ENCODE data around the gene TAF1A. TPM values are rescaled to one million over a fixed set of nuclear protein-coding genes. Genes with fewer than 3 reads are reported as not detected.

TAF1A gene
- total RNA-seq, 4 donors from 2014 or later, result 2.2 to 4.8 (median 3.7) TPM

- H3K9me3 ChIP-seq, result no peaks in the 10 kb centered on the region
- H3K27me3 ChIP-seq, result no peaks in the 10 kb centered on the region
- no peak overlapping the region for H3K27ac ChIP-seq
- H3K4me3 ChIP-seq, result no peak overlapping the region
- ATAC-seq, result no peak
- no peaks in the 10 kb centered on the region for H3K36me3 ChIP-seq
- H3K4me1 ChIP-seq, result peaks cover 0 to 10% (median 4%) of the 10 kb centered on the region in 3 donors
- TF ChIP-seq CTCF (IDR thresholded peaks at IDR 0.05) (no peak), POLR2A (IDR thresholded peaks at IDR 0.05) (no peak), POLR2AphosphoS5 (IDR thresholded peaks at IDR 0.05) (no peak)
- 79 to 93% methylated on average over 2 to 3 of the region's 3 CpGs for whole genome bisulfite sequencing, 2 donors (ENCODE audit: low coverage in 1 of 2)
Observed at GRCh38 chr1:222594789-222595188, 5.1 kb upstream of the TAF1A start.

GRCh38 chr1:222592171-222592570 is 2.4 kb upstream of the TAF1A start:
- Histone ChIP-seq H3K9me3 (no peaks in the 10 kb centered on the region), H3K36me3 (peaks cover 0 to 7% of the 10 kb centered on the region in 2 donors), H3K4me3 (no peak overlapping the region), H3K27ac (no peak overlapping the region), H3K27me3 (no peaks in the 10 kb centered on the region), H3K4me1 (peaks cover 5 to 24% (median 6%) of the 10 kb centered on the region in 3 donors)
- no peak for TF ChIP-seq POLR2AphosphoS5 (IDR thresholded peaks at IDR 0.05)
- no peak for TF ChIP-seq CTCF (IDR thresholded peaks at IDR 0.05)
- no peak for TF ChIP-seq EP300 (IDR thresholded peaks at IDR 0.05)
- TF ChIP-seq POLR2A (IDR thresholded peaks at IDR 0.05), result no peak
- 70 to 82% methylated on average over 2 to 3 of the region's 3 CpGs for WGBS, 2 donors (ENCODE audit: low coverage in 1 of 2)
- ATAC-seq, result no peak

GRCh38 chr1:222588135-222588534 is 1.6 kb downstream of the TAF1A start:
- H3K4me3 ChIP-seq, result no peak overlapping the region
- H3K27me3 ChIP-seq, result no peaks in the 10 kb centered on the region
- no peak overlapping the region for H3K27ac ChIP-seq
- 73 to 76% methylated on average over 1 of the region's 1 CpG for WGBS, 2 donors (ENCODE audit: low coverage in 1 of 2)
- TF ChIP-seq CTCF (IDR thresholded peaks at IDR 0.05) (no peak), POLR2AphosphoS5 (IDR thresholded peaks at IDR 0.05) (no peak), POLR2A (IDR thresholded peaks at IDR 0.05) (no peak), EP300 (IDR thresholded peaks at IDR 0.05) (no peak)
- no peaks in the 10 kb centered on the region for H3K9me3 ChIP-seq
- no peak for ATAC-seq
- H3K4me1 ChIP-seq, result peaks cover 5 to 30% (median 6%) of the 10 kb centered on the region in 3 donors
- peaks cover 0 to 33% of the 10 kb centered on the region in 2 donors for H3K36me3 ChIP-seq

GRCh38 chr1:222586842-222587241 is 2.9 kb downstream of the TAF1A start:
- no peak for TF ChIP-seq POLR2A (IDR thresholded peaks at IDR 0.05)
- TF ChIP-seq CTCF (IDR thresholded peaks at IDR 0.05), result no peak
- no peak for TF ChIP-seq POLR2AphosphoS5 (IDR thresholded peaks at IDR 0.05)
- no peak for TF ChIP-seq EP300 (IDR thresholded peaks at IDR 0.05)
- Histone ChIP-seq H3K27ac (no peak overlapping the region), H3K36me3 (peaks cover 0 to 45% of the 10 kb centered on the region in 2 donors), H3K4me3 (no peak overlapping the region), H3K27me3 (no peaks in the 10 kb centered on the region), H3K4me1 (peaks cover 5 to 30% (median 6%) of the 10 kb centered on the region in 3 donors), H3K9me3 (no peaks in the 10 kb centered on the region)
- no peak for ATAC-seq
- 95 to 96% methylated on average over 2 of the region's 2 CpGs for WGBS, 2 donors (ENCODE audit: low coverage in 1 of 2)

GRCh38 chr1:222583079-222583478 is 6.7 kb downstream of the TAF1A start:
- Histone ChIP-seq H3K36me3 (peaks cover 0 to 49% of the 10 kb centered on the region in 2 donors), H3K4me1 (peaks cover 0 to 7% (median 0%) of the 10 kb centered on the region in 3 donors), H3K4me3 (no peak overlapping the region), H3K27me3 (no peaks in the 10 kb centered on the region), H3K27ac (no peak overlapping the region), H3K9me3 (no peaks in the 10 kb centered on the region)
- TF ChIP-seq POLR2A (IDR thresholded peaks at IDR 0.05) (no peak), EP300 (IDR thresholded peaks at IDR 0.05) (no peak), CTCF (IDR thresholded peaks at IDR 0.05) (no peak), POLR2AphosphoS5 (IDR thresholded peaks at IDR 0.05) (no peak)
- WGBS, 2 donors (ENCODE audit: low coverage in 1 of 2), result 77 to 94% methylated on average over 3 to 5 of the region's 5 CpGs
- ATAC-seq, result no peak

All from gastroesophageal sphincter (tissue), 4 donors.